RWPE1 (cell line): Measurements from ENCODE around the gene CYSLTR2.

ENCODE experiments used
- CTCF ChIA-PET: fragments of 350-600 bp; sonication (Branson Sonifier 250); formaldehyde crosslinking; extraction: SDS; loops from one replicate; lab custom pipeline; 2021; lab: Yijun Ruan, JAX
- POLR2A ChIA-PET: fragments of 400-600 bp; formaldehyde crosslinking; extraction: SDS; loops from one replicate; lab custom pipeline; 2020; ENCODE audit warnings: antibody characterized with exemption; ENCODE audit not compliant: low non-redundant PET; lab: Yijun Ruan, JAX
- DNase-seq: peaks from one replicate; pipeline ENCODE4 v3.0.0; 2012; ENCODE audit warnings: low spot score
- H3K27ac ChIP-seq: fragments of 450-650 bp; 2 replicates; pipeline ENCODE4 v1.5.1; 2017
- CTCF ChIP-seq: fragments of 450-650 bp; conservative IDR thresholded peaks from 2 replicates; pipeline ENCODE4 v1.5.1; 2017; ENCODE audit warnings: low read depth, mild to moderate bottlenecking

The CYSLTR2 gene

GRCh38 chr13:48726711-48727110, 73.0 kb downstream of the CYSLTR2 start:
- CTCF ChIA-PET: interaction anchor here (0.6 kb wide), 1 partner anchor 897 kb away, joined by 3 read pairs; no protein-coding TSS in a partner anchor
- no peak for TF ChIP-seq CTCF
- DNase-seq: no peak
- POLR2A ChIA-PET: no interaction called here
- no peak overlapping the region for H3K27ac ChIP-seq

- ChIA-PET CTCF (no interaction called here), POLR2A (no interaction called here)
- DNase-seq: no peak
- TF ChIP-seq CTCF: no peak
- H3K27ac ChIP-seq: no peak overlapping the region
Measured at GRCh38 chr13:48727241-48728011, 73.7 kb downstream of the CYSLTR2 start.

GRCh38 chr13:48728226-48728625, 74.5 kb downstream of the CYSLTR2 start:
- no peak overlapping the region for H3K27ac ChIP-seq
- ChIA-PET CTCF (no interaction called here), POLR2A (no interaction called here)
- no peak for DNase-seq
- no peak for TF ChIP-seq CTCF

- H3K27ac ChIP-seq: no peak overlapping the region
- POLR2A ChIA-PET: no interaction called here
- no peak for DNase-seq
- CTCF ChIA-PET: no interaction called here
- TF ChIP-seq CTCF: no peak
Measured at GRCh38 chr13:48728876-48729275, 75.1 kb downstream of the CYSLTR2 start.

GRCh38 chr13:48729856-48730255, 76.1 kb downstream of the CYSLTR2 start:
- ChIA-PET CTCF (no interaction called here), POLR2A (no interaction called here)
- no peak for TF ChIP-seq CTCF
- DNase-seq: no peak
- H3K27ac ChIP-seq: no peak overlapping the region

GRCh38 chr13:48731001-48731658, 77.4 kb downstream of the CYSLTR2 start:
- ChIA-PET CTCF (no interaction called here), POLR2A (no interaction called here)

More at GRCh38 chr13:48731001-48731658, 77.4 kb downstream of the CYSLTR2 start:
- no peak overlapping the region for H3K27ac ChIP-seq
- DNase-seq: peak; percentile 8
- no peak for TF ChIP-seq CTCF
